PFSK-1 (cell line): ENCODE measurements around the gene RNF183.

Experiments
- FOXP2 ChIP-seq: optimal IDR thresholded peaks from 2 replicates; pipeline ENCODE3; 2011; ENCODE audit warnings: borderline replicate concordance, control low read depth, inconsistent platforms; ENCODE audit not compliant: insufficient read depth; ENCODE audit errors: extremely low read length, extremely low read depth
- POLR2AphosphoS5 ChIP-seq: IDR thresholded peaks from 2 replicates; pipeline ENCODE4 v1.6.1; 2012; ENCODE audit warnings: low read depth, mild to moderate bottlenecking, control low read depth, low read length, moderate library complexity
- REST ChIP-seq, 2 experiments: IDR thresholded peaks; 2 replicates each; pipeline versions ENCODE4 v1.6.1 to v1.8.0; 2011 to 2012; ENCODE audit warnings: low read depth in 2 of 2, low read length in 2 of 2, control low read depth in 1 of 2, inconsistent platforms in 1 of 2, mild to moderate bottlenecking in 1 of 2, moderate library complexity in 1 of 2; ENCODE audit not compliant: insufficient read depth in 1 of 2
- SIN3A ChIP-seq: IDR thresholded peaks from 2 replicates; pipeline ENCODE4 v1.6.1; 2012; ENCODE audit warnings: mild to moderate bottlenecking, low read length, moderate library complexity, borderline replicate concordance; ENCODE audit not compliant: insufficient read depth
- TAF1 ChIP-seq: IDR thresholded peaks from 2 replicates; pipeline ENCODE4 v1.6.1; 2012; ENCODE audit warnings: low read length, control low read depth, borderline replicate concordance; ENCODE audit not compliant: insufficient read depth

GRCh38 chr9:113274474-113275156 is 28.6 kb downstream of the RNF183 start:
- no peak for TF ChIP-seq SIN3A
- no peak for TF ChIP-seq REST (IDR thresholded peaks at IDR 0.05; ENCODE audit: insufficient read depth in 1 of 2, low read depth in 2 of 2, low read length in 2 of 2)
- TF ChIP-seq POLR2AphosphoS5 = no peak
- TF ChIP-seq TAF1 = no peak
- TF ChIP-seq FOXP2 = no peak
